Mesendoderm (in vitro differentiated cells): Measurements from ENCODE around the gene SRRM3.
A peak's percentile ranks its signal among the peaks of the same experiment; 100 is the strongest.

Source experiments
- DNase-seq: peaks from one replicate; pipeline ENCODE4 v3.0.0; 2013
- H2AK5ac ChIP-seq: 2 replicates; pipeline ENCODE4 v1.6.1; 2013; ENCODE audit warnings: low read length, inconsistent platforms
- H2BK120ac ChIP-seq: 2 replicates; pipeline ENCODE4 v1.6.1; 2013; ENCODE audit warnings: low read depth, mild to moderate bottlenecking, low read length, moderate library complexity, mixed read lengths
- H2BK15ac ChIP-seq: replicated peaks from 2 replicates; pipeline ENCODE4 v1.6.1; 2013; ENCODE audit warnings: low read depth, mild to moderate bottlenecking, moderate library complexity
- H2BK5ac ChIP-seq: 2 replicates; pipeline ENCODE4 v1.6.1; 2013; ENCODE audit warnings: low read length, inconsistent platforms
- H3K18ac ChIP-seq: 2 replicates; pipeline ENCODE4 v1.6.1; 2013; ENCODE audit warnings: mild to moderate bottlenecking, low read length, mixed read lengths
- H3K23ac ChIP-seq: one replicate; pipeline ENCODE4 v1.6.1; 2013; ENCODE audit warnings: low read length
- H3K27ac ChIP-seq: 2 replicates; pipeline ENCODE4 v1.5.1; 2013; ENCODE audit warnings: low read depth, mild to moderate bottlenecking, inconsistent platforms, low read length, moderate library complexity
- H3K27me3 ChIP-seq: 2 replicates; pipeline ENCODE4 v1.6.1; 2013; ENCODE audit warnings: low read length, control low read depth, mild to moderate bottlenecking, inconsistent platforms; ENCODE audit not compliant: insufficient read depth, poor library complexity
- H3K36me3 ChIP-seq: 2 replicates; pipeline ENCODE4 v1.6.1; 2013; ENCODE audit warnings: low read length, inconsistent platforms; ENCODE audit not compliant: control insufficient read depth, insufficient read depth
- H3K4ac ChIP-seq: one replicate; pipeline ENCODE4 v1.6.1; 2013; ENCODE audit warnings: low read depth, mild to moderate bottlenecking, low read length, moderate library complexity
- H3K4me1 ChIP-seq: 2 replicates; pipeline ENCODE4 v1.6.1; 2013; ENCODE audit warnings: low read depth, low read length, inconsistent platforms; ENCODE audit not compliant: control insufficient read depth
- H3K4me2 ChIP-seq: 2 replicates; pipeline ENCODE4 v1.6.1; 2013; ENCODE audit warnings: low read length
- H3K4me3 ChIP-seq: 2 replicates; pipeline ENCODE4 v1.5.1; 2013; ENCODE audit warnings: mild to moderate bottlenecking, low read length
- H3K56ac ChIP-seq: one replicate; pipeline ENCODE4 v1.6.1; 2013; ENCODE audit warnings: low read length
- H3K79me1 ChIP-seq: 2 replicates; pipeline ENCODE4 v1.6.1; 2013; ENCODE audit warnings: low read length, inconsistent platforms
- H3K79me2 ChIP-seq: 2 replicates; pipeline ENCODE4 v1.6.1; 2013; ENCODE audit warnings: mild to moderate bottlenecking, low read length; ENCODE audit not compliant: control insufficient read depth, insufficient read depth
- H3K9ac ChIP-seq: 2 replicates; pipeline ENCODE4 v1.6.1; 2013; ENCODE audit warnings: low read length, inconsistent platforms
- H4K5ac ChIP-seq: one replicate; pipeline ENCODE4 v1.6.1; 2013; ENCODE audit warnings: low read length
- H4K8ac ChIP-seq: one replicate; pipeline ENCODE4 v1.6.1; 2013; ENCODE audit warnings: low read depth, mild to moderate bottlenecking, control low read depth, low read length, moderate library complexity
- WGBS: extraction: QIAGEN DNeasy Blood & Tissue Kit; methylation state at CpG from one replicate; pipeline ENCODE4 v1.1.7; 2013; ENCODE audit warnings: low lambda C conversion rate, missing lambda C conversion rate; ENCODE audit not compliant: insufficient coverage; ENCODE audit errors: extremely low coverage; 5-methylcytosine and 5-hydroxymethylcytosine counted together

Gene SRRM3

DNA sequence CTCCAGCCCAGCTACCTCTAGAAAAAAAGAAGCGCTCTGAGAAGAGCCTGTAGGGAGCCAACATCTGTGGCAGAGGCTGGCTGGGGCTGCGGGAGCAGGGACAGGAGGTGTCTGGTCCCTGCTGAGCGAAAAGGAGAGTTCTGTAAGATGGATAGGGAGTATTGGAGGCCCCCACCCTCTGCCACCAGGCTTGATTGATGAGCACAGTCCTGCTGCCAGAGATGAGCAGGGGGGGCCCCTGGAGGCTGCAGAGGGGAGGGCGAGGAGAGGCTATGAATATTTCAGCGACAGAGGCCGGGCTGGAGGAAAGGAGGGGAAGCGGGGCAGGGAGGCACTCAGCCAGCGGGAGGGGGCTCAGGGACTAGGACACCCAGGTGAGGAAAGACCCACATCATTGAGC lies 56.3 kb downstream of the SRRM3 start:
- no peak overlapping the region for H3K4ac ChIP-seq
- peak; percentile 70 for DNase-seq
- no CpG with 5 or more reads among the region's 8 CpGs for WGBS
- H2BK15ac ChIP-seq: no peak overlapping the region
- H3K79me1 ChIP-seq: no peaks in the 10 kb centered on the region
- no peak overlapping the region for H3K27ac ChIP-seq
- H3K4me1 ChIP-seq: no peaks in the 10 kb centered on the region
- no peaks in the 10 kb centered on the region for H3K79me2 ChIP-seq
- no peak overlapping the region for H2BK5ac ChIP-seq
- H3K4me2 ChIP-seq: no peak overlapping the region
- no peak overlapping the region for H2BK120ac ChIP-seq
- no peak overlapping the region for H3K18ac ChIP-seq
- H4K8ac ChIP-seq: no peak overlapping the region
- H3K9ac ChIP-seq: no peak overlapping the region
- no peaks in the 10 kb centered on the region for H3K27me3 ChIP-seq
- H4K5ac ChIP-seq: no peak overlapping the region
- H3K36me3 ChIP-seq: no peaks in the 10 kb centered on the region
- no peak overlapping the region for H2AK5ac ChIP-seq
- H3K4me3 ChIP-seq: no peak overlapping the region
- no peak overlapping the region for H3K23ac ChIP-seq
- no peak overlapping the region for H3K56ac ChIP-seq

DNA sequence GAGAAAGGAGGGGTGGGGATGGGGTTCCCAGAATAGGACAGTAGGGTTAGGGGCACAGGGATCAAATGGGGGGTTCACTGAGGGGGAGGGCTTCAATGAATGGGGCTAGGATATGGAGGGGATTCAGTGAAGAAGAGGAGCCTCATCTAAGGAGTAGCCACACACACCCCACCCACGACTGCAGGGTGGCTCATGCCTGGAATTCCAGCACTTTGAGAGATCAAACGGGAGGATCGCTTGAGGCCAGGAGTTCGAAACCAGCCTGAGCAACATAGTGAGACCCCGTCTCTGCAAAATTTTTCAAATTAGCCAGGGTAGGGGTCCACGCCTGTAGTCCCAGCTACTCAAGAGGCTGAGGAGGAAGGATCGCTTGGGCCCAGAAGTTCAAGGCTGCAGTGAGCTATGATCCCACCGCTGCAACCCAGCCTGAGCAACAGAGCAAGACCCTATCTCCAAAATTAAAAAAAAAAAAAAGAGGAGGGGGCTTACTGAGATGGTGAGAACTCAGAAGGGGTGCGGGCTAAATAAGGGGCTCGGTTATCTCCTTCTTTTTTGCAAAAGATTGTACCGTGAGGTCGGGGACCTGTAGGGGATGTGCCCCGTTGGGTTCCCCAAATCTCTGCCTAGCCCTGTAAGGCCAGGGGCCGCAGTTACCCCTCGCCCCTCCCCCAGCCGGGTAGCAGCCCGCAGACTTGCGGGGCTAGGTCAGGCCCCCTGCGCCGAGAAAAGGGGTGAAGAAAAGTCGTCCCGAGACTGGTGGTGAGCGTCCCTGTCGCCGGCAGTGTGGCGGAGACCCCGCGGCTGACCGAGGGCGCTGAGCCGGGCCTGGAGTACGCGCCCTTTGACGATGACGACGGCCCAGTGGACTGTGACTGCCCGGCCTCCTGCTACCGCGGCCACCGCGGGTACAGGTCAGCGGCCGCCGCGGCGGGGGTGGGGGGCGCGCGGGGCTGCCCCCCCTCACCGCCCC lies 57.7 kb downstream of the SRRM3 start:
- H2BK15ac ChIP-seq: no peak overlapping the region
- H3K79me1 ChIP-seq: no peaks in the 10 kb centered on the region
- no peaks in the 10 kb centered on the region for H3K27me3 ChIP-seq
- H2AK5ac ChIP-seq: no peak overlapping the region
- peak; percentile 43 for DNase-seq
- H3K56ac ChIP-seq: peak overlapping the region; percentile 86
- H3K4me2 ChIP-seq: peak overlapping the region; percentile 27
- H3K18ac ChIP-seq: peak overlapping the region; percentile 35
- H4K5ac ChIP-seq: no peak overlapping the region
- no peaks in the 10 kb centered on the region for H3K36me3 ChIP-seq
- no CpG with 5 or more reads among the region's 50 CpGs for WGBS
- no peak overlapping the region for H3K4ac ChIP-seq
- H3K4me3 ChIP-seq: no peak overlapping the region
- H3K23ac ChIP-seq: no peak overlapping the region
- H3K4me1 ChIP-seq: no peaks in the 10 kb centered on the region
- H2BK5ac ChIP-seq: no peak overlapping the region
- H3K27ac ChIP-seq: no peak overlapping the region
- H3K9ac ChIP-seq: peak overlapping the region; percentile 59
- no peaks in the 10 kb centered on the region for H3K79me2 ChIP-seq
- H4K8ac ChIP-seq: no peak overlapping the region
- H2BK120ac ChIP-seq: no peak overlapping the region

DNA sequence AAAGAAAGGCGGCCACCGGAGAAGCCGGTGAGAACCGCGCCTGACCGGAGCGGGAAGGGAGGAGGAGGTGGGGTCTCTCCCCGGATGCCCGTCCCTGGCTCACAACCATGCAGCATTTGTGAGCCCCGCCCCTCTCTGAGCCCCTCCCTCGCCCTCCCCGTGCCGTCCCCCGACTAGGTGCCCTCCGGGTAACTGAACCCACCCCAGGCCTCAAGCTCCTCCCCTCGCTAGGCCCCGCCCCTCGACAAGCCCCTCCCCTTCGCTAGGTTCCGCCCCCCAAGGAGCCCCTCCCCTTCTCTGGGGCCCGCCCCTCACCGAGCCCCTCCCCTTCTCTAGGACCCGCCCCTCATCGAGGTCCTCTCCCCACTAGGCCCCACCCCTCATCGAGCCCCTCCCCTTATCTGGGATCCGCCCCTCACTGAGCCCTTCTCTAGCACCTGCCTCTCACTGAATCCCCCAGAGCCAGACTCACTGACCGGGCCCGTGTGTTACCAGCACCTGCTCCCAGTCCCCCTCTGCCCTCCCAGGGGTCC lies 58.5 kb downstream of the SRRM3 start:
- Histone ChIP-seq H2BK15ac (no peak overlapping the region), H3K4me2 (no peak overlapping the region), H4K8ac (no peak overlapping the region), H3K27me3 (no peaks in the 10 kb centered on the region), H3K4me3 (no peak overlapping the region), H3K36me3 (no peaks in the 10 kb centered on the region), H3K9ac (no peak overlapping the region), H2AK5ac (no peak overlapping the region), H2BK120ac (no peak overlapping the region), H3K79me1 (no peaks in the 10 kb centered on the region), H4K5ac (no peak overlapping the region), H3K4ac (no peak overlapping the region), H3K27ac (no peak overlapping the region), H3K18ac (peak overlapping the region; percentile 35), H2BK5ac (no peak overlapping the region), H3K79me2 (no peaks in the 10 kb centered on the region), H3K56ac (no peak overlapping the region), H3K23ac (no peak overlapping the region), H3K4me1 (no peaks in the 10 kb centered on the region)
- DNase-seq: peak; percentile 95
- WGBS: no CpG with 5 or more reads among the region's 28 CpGs

DNA sequence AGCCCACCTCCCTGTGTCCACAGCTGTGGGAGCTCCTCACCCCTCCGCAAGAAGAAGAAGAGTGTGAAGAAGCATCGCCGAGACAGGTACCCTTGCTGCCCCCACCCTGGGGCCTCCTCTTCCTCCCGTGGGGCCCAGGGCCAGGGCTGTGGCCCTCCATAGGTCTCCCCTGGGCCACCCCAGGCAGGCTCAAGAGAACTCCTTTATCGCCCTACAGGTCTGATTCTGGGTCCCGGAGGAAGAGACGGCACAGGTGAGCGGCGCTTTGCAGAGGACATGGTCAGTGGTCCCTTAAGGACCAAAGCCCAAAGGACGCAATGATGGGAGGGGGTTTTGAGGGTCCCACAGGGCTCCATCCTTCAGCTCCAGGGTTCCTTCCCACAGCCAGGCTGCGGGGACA lies 59.6 kb downstream of the SRRM3 start:
- Histone ChIP-seq H3K4ac (no peak overlapping the region), H3K9ac (no peak overlapping the region), H3K4me2 (no peak overlapping the region), H3K27ac (no peak overlapping the region), H3K4me3 (no peak overlapping the region), H3K27me3 (no peaks in the 10 kb centered on the region), H4K8ac (no peak overlapping the region), H3K36me3 (no peaks in the 10 kb centered on the region), H2BK15ac (no peak overlapping the region), H3K56ac (no peak overlapping the region), H2BK120ac (no peak overlapping the region), H4K5ac (no peak overlapping the region), H3K4me1 (no peaks in the 10 kb centered on the region), H2AK5ac (no peak overlapping the region), H3K23ac (no peak overlapping the region), H3K18ac (no peak overlapping the region), H3K79me2 (no peaks in the 10 kb centered on the region), H3K79me1 (no peaks in the 10 kb centered on the region), H2BK5ac (no peak overlapping the region)
- no peak for DNase-seq
- WGBS: no CpG with 5 or more reads among the region's 11 CpGs

DNA sequence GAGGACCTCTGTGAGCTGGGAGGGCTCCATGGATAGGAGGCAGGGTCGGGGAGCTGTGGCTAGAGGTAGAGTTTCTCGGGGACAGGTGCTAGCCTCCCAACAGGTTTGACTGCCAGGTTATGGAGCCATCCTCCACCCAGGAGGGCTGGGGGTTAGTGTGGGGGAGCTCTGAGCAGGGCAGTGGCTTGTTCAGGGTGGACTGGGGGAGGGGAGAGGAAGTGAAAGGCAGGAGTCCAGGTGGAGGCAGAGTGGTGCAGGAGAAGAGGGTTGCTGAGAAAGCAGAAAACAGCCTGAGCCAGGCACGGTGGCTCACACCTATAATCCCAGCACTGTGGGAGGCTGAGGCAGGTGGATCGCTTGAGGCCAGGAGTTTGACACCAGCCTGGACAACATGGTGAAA lies 60.2 kb downstream of the SRRM3 start:
- DNase-seq: no peak
- Histone ChIP-seq H3K18ac (no peak overlapping the region), H3K4ac (no peak overlapping the region), H2BK120ac (no peak overlapping the region), H3K4me3 (no peak overlapping the region), H3K4me1 (no peaks in the 10 kb centered on the region), H3K27ac (no peak overlapping the region), H2BK15ac (no peak overlapping the region), H4K8ac (no peak overlapping the region), H3K79me2 (no peaks in the 10 kb centered on the region), H2AK5ac (no peak overlapping the region), H3K36me3 (no peaks in the 10 kb centered on the region), H2BK5ac (no peak overlapping the region), H3K23ac (no peak overlapping the region), H3K4me2 (no peak overlapping the region), H3K79me1 (no peaks in the 10 kb centered on the region), H3K56ac (peak overlapping the region; percentile 42), H3K27me3 (no peaks in the 10 kb centered on the region), H3K9ac (no peak overlapping the region), H4K5ac (no peak overlapping the region)
- no CpG with 5 or more reads among the region's 4 CpGs for WGBS
